HepG2 (cell line): ENCODE data around the gene SLC41A1. TPM values are rescaled to one million over a fixed set of nuclear protein-coding genes. Genes with fewer than 3 reads are reported as not detected.

ENCODE experiments used
- ADNP ChIP-seq: sonication (generic); formaldehyde crosslinking; IDR thresholded peaks from 2 replicates; pipeline ENCODE4 v1.4.0; 2020; ENCODE audit warnings: missing genetic modification reagents
- ARHGAP35 ChIP-seq: sonication (generic); formaldehyde crosslinking; IDR thresholded peaks from 2 replicates; pipeline ENCODE4 v1.9.0; 2022; ENCODE audit warnings: mild to moderate bottlenecking, inconsistent platforms, moderate library complexity, missing genetic modification reagents, borderline replicate concordance
- CBX1 ChIP-seq: IDR thresholded peaks from one replicate; pipeline ENCODE4 v1.6.1; 2016; ENCODE audit warnings: antibody characterized with exemption, low read depth
- ELF4 ChIP-seq: sonication (generic); formaldehyde crosslinking; IDR thresholded peaks from 2 replicates; pipeline ENCODE4 v1.5.0; 2020; ENCODE audit warnings: missing genetic modification reagents, mild to moderate bottlenecking, moderate library complexity, borderline replicate concordance
- ETV6 ChIP-seq: sonication (generic); formaldehyde crosslinking; conservative IDR thresholded peaks from 2 replicates; pipeline ENCODE4 v1.4.0; 2020; ENCODE audit warnings: missing genetic modification reagents
- FLYWCH1 ChIP-seq: sonication (generic); formaldehyde crosslinking; IDR thresholded peaks from 2 replicates; pipeline ENCODE4 v1.8.1; 2023; ENCODE audit warnings: mild to moderate bottlenecking, missing genetic modification reagents
- FOXP1 ChIP-seq, 2 experiments: fragments of 450-650 bp in 1 of 2; IDR thresholded peaks; 2 replicates each; pipeline ENCODE4 v1.6.1; 2017 to 2018; ENCODE audit warnings: antibody characterized with exemption in 1 of 2
- HNRNPL ChIP-seq: fragments of 200-400 bp; formaldehyde crosslinking; IDR thresholded peaks from 2 replicates; pipeline ENCODE4 v1.6.1; 2017; ENCODE audit warnings: mild to moderate bottlenecking, low read depth, low read length
- ISX ChIP-seq: sonication (generic); formaldehyde crosslinking; conservative IDR thresholded peaks from 2 replicates; pipeline ENCODE4 v1.5.0; 2020; ENCODE audit warnings: missing genetic modification reagents
- JUNB ChIP-seq: sonication (generic); formaldehyde crosslinking; IDR thresholded peaks from 2 replicates; pipeline ENCODE4 v1.8.0; 2022; ENCODE audit warnings: missing genetic modification reagents, mild to moderate bottlenecking, borderline replicate concordance
- KDM5B ChIP-seq: sonication (generic); formaldehyde crosslinking; IDR thresholded peaks from 2 replicates; pipeline ENCODE4 v1.4.0; 2020; ENCODE audit warnings: missing genetic modification reagents, mild to moderate bottlenecking, borderline replicate concordance
- MZF1 ChIP-seq: sonication (generic); formaldehyde crosslinking; IDR thresholded peaks from 2 replicates; pipeline ENCODE4 v1.8.1; 2023; ENCODE audit warnings: mild to moderate bottlenecking, missing genetic modification reagents, borderline replicate concordance
- NONO ChIP-seq, 2 experiments: fragments of 450-650 bp in 1 of 2; sonication (generic) in 1 of 2; formaldehyde crosslinking in 1 of 2; IDR thresholded peaks in 1 of 2; conservative IDR thresholded peaks in 1 of 2; 2 replicates each; pipeline versions ENCODE4 v1.6.1 to v1.8.0; 2017 to 2022; ENCODE audit warnings: mild to moderate bottlenecking in 1 of 2, missing genetic modification reagents in 1 of 2, moderate library complexity in 1 of 2
- PAWR ChIP-seq: sonication (generic); formaldehyde crosslinking; IDR thresholded peaks from 2 replicates; pipeline ENCODE4 v1.4.0; 2020; ENCODE audit warnings: missing genetic modification reagents, mild to moderate bottlenecking, borderline replicate concordance
- RAD21 ChIP-seq: fragments of 450-650 bp; formaldehyde crosslinking; IDR thresholded peaks from 2 replicates; pipeline ENCODE4 v1.5.0; 2020; ENCODE audit warnings: mild to moderate bottlenecking
- SIN3B ChIP-seq: fragments of 150-350 bp; IDR thresholded peaks from 2 replicates; pipeline ENCODE4 v1.6.1; 2014; ENCODE audit warnings: low read length
- SP4 ChIP-seq: sonication (generic); formaldehyde crosslinking; IDR thresholded peaks from 2 replicates; pipeline ENCODE4 v1.8.1; 2023; ENCODE audit warnings: mild to moderate bottlenecking, missing genetic modification reagents
- SPEN ChIP-seq: sonication (generic); formaldehyde crosslinking; IDR thresholded peaks from 2 replicates; pipeline ENCODE4 v1.5.1; 2020; ENCODE audit warnings: low read depth, mild to moderate bottlenecking, missing genetic modification reagents
- XRCC5 ChIP-seq: fragments of 200-400 bp; formaldehyde crosslinking; optimal IDR thresholded peaks from 2 replicates; pipeline ENCODE3; 2017; ENCODE audit warnings: mild to moderate bottlenecking, low read length
- ZFP41 ChIP-seq: sonication (generic); formaldehyde crosslinking; IDR thresholded peaks from 2 replicates; pipeline ENCODE4 v1.4.0; 2020; ENCODE audit warnings: mild to moderate bottlenecking, missing genetic modification reagents, borderline replicate concordance
- ZNF234 ChIP-seq: sonication (generic); formaldehyde crosslinking; conservative IDR thresholded peaks from 2 replicates; pipeline ENCODE4 v1.5.1; 2020; ENCODE audit warnings: mild to moderate bottlenecking, missing genetic modification reagents
- ZNF331 ChIP-seq: sonication (generic); formaldehyde crosslinking; IDR thresholded peaks from 2 replicates; pipeline ENCODE4 v1.4.0; 2020; ENCODE audit warnings: missing genetic modification reagents
- ZNF496 ChIP-seq: sonication (generic); formaldehyde crosslinking; IDR thresholded peaks from 2 replicates; pipeline ENCODE4 v1.8.1; 2023; ENCODE audit warnings: mild to moderate bottlenecking, moderate library complexity, missing genetic modification reagents; ENCODE audit not compliant: insufficient replicate concordance
- ZNF841 ChIP-seq: sonication (generic); formaldehyde crosslinking; IDR thresholded peaks from 2 replicates; pipeline ENCODE4 v1.8.1; 2023; ENCODE audit warnings: missing genetic modification reagents, borderline replicate concordance
- polyA plus RNA-seq, 8 experiments: library from polyadenylated mRNA; depleted of rRNA in 3 of 8; stranded (reverse) in 7 of 8; unstranded in 1 of 8; fragments of >200 nt; fragmentation: Illumina TruSeq in 4 of 8; extraction: Trizol in 4 of 8; gene quantifications; 2 replicates each; pipeline versions ENCODE4 v1.2.1 to v1.2.3, GENCODE V29; 2011 to 2016; ENCODE audit warnings: low read depth in 4 of 8, missing spikeins in 1 of 8, mixed read lengths in 1 of 8; ENCODE audit not compliant: insufficient read depth in 1 of 8
- total RNA-seq, 5 experiments: library from RNA; depleted of rRNA; stranded (reverse); fragments of >200 nt; fragmentation: Illumina TruSeq; extraction: Trizol; gene quantifications; 2 replicates each; pipeline ENCODE4 v1.2.3, GENCODE V29; 2016; ENCODE audit warnings: low read depth in 1 of 5
- TF ChIP-seq, protein P1 (sequence below): sonication (generic); formaldehyde crosslinking; IDR thresholded peaks from 2 replicates; pipeline ENCODE4 v1.5.1; 2020; ENCODE audit warnings: missing genetic modification reagents, mild to moderate bottlenecking, borderline replicate concordance
- TF ChIP-seq, protein P2 (sequence below): IDR thresholded peaks from 2 replicates; pipeline ENCODE4 v1.6.1; 2016; ENCODE audit warnings: mild to moderate bottlenecking

The SLC41A1 gene
- total and polyA plus RNA-seq, 2 of the 13 experiments (the other 11 are each of a cell fraction or from before 2014, with no cell fraction given) = 2.2 to 4.6 TPM

DNA sequence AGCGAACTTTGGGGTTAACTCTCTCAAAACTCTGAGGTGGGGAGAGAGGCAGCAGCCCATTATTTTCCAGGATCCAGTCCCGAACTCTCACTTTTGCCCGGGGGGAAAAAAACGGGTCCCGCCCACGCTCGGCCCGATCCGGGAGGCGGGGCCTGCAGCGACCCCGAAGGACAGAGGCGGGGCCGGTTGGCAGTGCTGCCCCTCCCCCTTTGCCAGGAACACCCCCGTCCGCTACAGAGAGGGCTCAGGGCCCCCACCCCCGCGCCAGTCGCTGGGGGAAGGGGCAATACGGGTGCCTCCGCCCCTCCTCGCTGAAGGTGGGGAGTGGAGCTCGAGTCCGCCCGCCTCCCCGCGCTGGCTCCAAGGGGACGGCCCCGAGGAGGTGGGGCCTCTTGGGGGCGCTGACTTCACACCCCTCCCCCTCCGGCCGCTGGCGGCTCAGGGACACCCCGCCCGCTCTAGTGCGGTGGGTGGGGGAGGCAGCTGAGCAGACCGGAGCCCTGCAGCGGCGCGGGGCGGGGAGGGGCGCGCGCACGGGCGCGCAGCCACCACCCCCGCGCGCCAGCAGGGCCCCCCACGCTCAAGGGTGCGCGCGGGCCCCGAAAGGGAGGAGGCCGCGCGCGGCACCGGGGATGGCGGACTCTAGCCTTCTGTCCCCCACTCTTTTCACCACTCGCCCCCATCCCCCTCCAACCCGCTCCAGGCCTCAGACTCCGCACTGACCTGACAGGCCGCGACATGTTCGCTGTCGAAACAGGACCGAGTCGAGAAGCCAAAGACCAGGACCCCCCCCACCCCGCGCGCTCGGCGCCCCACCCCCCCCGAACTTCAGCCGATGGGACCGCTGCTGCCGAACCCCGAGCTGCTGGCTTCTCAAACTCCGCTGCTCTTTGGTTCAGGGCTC, 63.5 kb downstream of the SLC41A1 start (continued):
- TF ChIP-seq ZNF496 (no peak), HNRNPL (peak; percentile 75; the same call in 1 of the 2 replicates), FLYWCH1 (CRISPR knock-in tag) (no peak), ELF4 (CRISPR knock-in tag) (no peak), ZNF841 (CRISPR knock-in tag) (no peak), KDM5B (CRISPR knock-in tag) (no peak; the same call in 1 of the 2 replicates), SPEN (CRISPR knock-in tag) (peak; percentile 78), SP4 (peak; percentile 87), ZFP41 (no peak; the same call in 1 of the 2 replicates), RAD21 (CRISPR knock-in tag) (no peak; the same call in 1 of the 2 replicates), CBX1 (no peak), FOXP1 (IDR thresholded peaks at IDR 0.05) (no peak), FOXP1 (CRISPR knock-in tag; IDR thresholded peaks at IDR 0.05) (peak; percentile 41; the same call in 1 of the 2 replicates), NONO (IDR thresholded peaks at IDR 0.05) (no peak), NONO (CRISPR knock-in tag; conservative IDR thresholded peaks at IDR 0.05) (peak; percentile 90), ZNF234 (CRISPR knock-in tag) (no peak), ETV6 (0 out of 2 replicates have a peak, but pooled peaks have one; percentile 21), MZF1 (CRISPR knock-in tag) (no peak), SIN3B (no peak), ISX (CRISPR knock-in tag) (no peak), ADNP (CRISPR knock-in tag) (no peak), PAWR (no peak), XRCC5 (peak; percentile 81), ZNF331 (CRISPR knock-in tag) (peak; percentile 73), ARHGAP35 (CRISPR knock-in tag) (no peak), JUNB (no peak)
- TF ChIP-seq, protein P1, sequence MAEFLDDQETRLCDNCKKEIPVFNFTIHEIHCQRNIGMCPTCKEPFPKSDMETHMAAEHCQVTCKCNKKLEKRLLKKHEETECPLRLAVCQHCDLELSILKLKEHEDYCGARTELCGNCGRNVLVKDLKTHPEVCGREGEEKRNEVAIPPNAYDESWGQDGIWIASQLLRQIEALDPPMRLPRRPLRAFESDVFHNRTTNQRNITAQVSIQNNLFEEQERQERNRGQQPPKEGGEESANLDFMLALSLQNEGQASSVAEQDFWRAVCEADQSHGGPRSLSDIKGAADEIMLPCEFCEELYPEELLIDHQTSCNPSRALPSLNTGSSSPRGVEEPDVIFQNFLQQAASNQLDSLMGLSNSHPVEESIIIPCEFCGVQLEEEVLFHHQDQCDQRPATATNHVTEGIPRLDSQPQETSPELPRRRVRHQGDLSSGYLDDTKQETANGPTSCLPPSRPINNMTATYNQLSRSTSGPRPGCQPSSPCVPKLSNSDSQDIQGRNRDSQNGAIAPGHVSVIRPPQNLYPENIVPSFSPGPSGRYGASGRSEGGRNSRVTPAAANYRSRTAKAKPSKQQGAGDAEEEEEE (CRISPR knock-in tag) = no peak
- TF ChIP-seq, protein P2, sequence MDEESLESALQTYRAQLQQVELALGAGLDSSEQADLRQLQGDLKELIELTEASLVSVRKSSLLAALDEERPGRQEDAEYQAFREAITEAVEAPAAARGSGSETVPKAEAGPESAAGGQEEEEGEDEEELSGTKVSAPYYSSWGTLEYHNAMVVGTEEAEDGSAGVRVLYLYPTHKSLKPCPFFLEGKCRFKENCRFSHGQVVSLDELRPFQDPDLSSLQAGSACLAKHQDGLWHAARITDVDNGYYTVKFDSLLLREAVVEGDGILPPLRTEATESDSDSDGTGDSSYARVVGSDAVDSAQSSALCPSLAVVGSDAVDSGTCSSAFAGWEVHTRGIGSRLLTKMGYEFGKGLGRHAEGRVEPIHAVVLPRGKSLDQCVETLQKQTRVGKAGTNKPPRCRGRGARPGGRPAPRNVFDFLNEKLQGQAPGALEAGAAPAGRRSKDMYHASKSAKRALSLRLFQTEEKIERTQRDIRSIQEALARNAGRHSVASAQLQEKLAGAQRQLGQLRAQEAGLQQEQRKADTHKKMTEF (CRISPR knock-in tag) = peak; percentile 90
